UCSD-AML1 (cell line): ENCODE data around the gene BRICD5.

Experiments used
- DNase-seq: peaks from one replicate; lab custom pipeline; 2025; ENCODE audit not compliant: unreplicated experiment; lab: John Stamatoyannopoulos, UW

Gene BRICD5

DNA sequence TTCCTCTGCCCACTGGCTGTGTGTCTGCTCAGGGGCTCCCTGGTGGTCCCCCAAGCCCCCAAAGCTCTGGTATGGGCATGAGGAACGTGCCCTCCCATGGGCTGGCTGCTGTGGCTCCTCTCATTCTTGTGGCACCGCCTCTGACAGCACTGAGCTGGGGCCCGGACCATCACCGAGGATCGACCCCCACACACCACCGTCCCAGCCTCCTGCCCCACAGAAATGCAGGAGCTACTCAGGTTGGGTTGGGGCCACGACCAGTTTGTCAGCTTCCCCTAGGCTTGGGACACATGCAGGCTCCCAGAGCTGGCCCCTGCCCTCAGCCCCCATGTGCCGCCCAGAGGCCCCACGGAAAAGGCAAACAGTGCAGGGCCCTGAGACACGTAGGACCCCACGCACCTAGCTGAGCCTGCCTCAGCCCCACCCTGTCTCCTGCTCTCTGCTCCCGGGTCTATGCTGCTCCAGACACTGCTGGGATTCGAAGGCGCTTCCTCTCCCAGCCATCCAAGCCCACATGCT is 11.0 kb downstream of the BRICD5 start:
- DNase-seq: no peak

DNA sequence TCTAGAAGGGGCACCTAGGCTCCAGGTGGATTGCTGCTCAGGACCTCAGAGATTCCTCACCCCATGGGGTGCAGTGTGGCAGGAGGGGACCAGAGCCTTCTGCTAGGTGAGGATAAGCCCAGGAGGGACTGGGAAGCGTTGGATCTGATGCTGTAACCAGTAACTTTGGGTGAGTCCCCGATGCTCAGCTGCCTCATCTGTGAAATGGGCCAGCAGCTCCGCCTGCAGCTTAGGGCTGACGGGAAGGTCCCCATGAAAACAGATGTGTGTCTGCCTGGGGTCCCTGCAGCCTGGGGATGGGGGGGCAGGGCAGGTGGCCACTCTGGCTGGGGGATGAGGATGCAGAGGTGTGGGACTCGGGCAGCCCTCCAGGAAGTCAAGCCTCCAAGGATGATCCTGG is 11.6 kb downstream of the BRICD5 start:
- no peak for DNase-seq

- DNase-seq: no peak
Measured at GRCh38 chr16:2198283-2198682, 12.4 kb downstream of the BRICD5 start.

GRCh38 chr16:2197765-2198164 is 12.9 kb downstream of the BRICD5 start:
- DNase-seq: no peak

DNA sequence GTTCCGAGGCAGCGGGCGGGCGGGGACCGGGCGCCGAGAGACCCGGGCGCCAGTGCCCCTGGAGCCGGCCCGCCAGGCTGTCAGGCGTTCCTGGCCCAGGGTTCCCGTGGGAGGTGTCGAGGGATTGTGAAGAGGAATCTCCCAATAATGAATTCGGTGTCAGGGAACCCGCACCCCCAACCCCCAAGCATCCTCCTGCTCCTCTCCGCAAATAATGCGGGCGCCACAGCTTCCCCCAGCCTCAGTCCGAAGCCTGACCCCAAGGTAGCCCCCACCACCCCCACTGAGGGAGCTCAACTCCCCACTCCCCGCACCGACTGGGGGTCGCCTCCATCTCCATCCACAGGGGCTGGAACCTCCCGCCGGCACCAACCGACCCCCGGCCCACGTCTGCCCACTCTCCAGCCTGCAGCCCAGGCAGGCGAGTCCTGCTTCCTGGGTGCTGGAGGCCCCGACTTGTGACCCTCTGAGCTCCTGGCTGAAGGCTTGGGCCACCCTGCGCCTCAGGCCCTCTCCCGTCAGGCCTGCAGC is 13.6 kb downstream of the BRICD5 start:
- no peak for DNase-seq

GRCh38 chr16:2196162-2196980 is 14.3 kb downstream of the BRICD5 start, which contains the start of gene CASKIN1:
CASKIN1 (minus strand) TSS chr16:2196605; CDS start chr16:2196432, 173 bp downstream.
- peak; percentile 28 for DNase-seq

DNA sequence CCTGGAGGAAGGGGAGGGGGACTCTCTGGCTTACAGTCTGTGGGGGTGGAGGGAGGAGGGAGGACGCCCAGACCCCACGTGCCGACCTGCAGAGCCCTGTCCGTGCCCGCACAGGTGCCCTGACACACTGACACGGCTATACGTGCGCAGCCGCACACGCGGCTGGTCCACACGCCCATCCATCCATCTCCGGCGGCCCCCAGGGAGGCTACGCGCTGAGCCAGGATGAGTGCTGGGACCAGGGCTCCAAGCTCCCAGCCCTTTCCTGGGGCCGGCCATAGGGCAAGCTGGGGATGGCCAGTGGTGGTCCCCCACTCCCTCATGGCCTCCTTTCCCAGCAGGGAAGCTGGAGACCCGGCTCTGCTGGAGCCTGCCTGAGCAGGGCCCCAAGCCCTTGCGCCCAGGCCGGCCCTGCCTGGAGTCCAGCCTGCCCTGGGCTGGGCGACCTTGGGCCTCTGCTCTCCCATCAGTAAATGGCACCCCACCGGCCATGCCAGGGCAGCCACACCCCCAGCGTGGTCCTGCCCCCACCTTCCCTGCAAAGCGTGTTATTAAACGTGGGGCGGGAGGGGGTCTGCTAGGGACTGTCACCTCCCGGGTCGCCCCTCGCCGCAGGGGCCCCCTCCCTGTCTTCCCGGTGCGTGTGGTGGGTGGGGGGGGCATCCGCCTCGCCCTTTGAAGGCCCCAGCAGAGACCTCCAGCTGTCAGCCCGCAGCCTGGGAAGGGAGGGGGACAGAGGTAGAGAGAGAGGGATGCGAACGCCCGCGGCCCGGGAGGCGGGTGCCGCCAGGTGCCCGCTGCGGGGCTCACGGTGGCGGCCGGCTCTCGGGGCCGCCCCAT is 15.1 kb downstream of the BRICD5 start:
- DNase-seq: no peak

DNA sequence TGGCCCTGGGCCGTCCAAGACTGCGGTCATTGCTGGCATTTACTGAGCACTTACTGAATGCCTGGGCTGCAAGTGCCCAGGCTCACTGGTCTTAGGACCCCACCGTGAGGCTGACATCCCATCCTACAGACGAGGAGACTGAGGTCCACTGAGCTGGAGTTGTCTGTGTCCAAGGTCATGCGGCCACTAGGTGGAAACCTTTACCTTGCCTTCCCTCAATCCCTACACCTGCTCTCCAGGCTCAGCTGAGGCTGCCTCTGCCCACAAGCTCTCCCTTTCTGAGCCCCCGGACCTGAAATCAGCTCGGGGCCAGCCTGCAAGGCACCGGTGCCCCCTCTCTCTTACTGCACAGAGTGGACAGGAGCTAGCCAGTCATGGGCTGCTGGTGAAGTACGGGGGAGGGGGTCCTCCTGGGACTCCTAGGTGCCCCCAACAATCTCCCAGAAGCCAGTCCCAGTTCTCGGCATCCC is 15.8 kb downstream of the BRICD5 start:
- peak; percentile 31 for DNase-seq

DNA sequence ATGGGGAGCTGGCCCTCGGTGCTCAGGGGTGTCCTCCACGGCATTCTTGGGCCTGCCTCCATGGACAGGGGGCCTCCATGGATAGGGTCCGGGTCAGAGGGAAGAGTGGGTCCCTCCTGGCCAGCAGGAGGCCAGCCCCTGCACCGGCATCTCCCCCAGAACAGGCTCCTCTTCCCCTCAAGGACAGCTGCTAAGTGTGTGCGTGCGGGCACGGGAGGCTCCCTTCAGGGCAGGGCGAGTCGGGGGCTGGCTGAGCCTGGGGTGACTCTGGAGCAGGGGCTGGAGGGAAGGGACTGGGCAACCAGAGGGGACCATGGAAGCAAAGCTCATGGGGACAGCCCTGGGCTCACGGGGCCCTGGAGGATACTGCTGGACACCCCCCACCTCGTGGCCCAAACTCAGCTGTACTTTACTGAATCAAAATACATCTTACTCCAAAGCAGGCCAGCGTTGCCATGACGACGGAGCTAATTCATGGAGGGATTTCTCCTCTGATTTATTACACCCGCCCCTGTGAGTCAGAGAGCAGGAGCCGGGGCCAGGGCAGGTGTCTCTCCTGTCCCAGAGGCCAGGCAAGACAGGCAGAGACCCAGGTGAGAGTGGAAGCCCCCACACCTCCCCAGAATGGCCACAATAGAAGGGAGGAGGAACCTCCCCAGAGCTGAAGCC is 16.4 kb downstream of the BRICD5 start:
- DNase-seq: no peak

DNA sequence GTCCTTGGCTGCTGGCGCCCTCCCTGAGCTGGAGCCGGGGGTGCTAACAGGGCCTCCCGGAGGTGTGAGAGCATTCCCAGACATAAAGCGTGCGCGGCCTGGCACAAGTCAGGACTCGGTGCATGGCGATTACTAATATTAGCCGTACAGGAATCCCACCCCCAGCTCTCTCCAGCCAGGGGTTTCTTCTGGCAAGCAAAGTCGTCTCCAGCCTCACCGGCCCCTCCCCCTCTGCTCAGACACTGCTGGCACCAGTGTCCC is 19.3 kb downstream of the BRICD5 start:
- no peak for DNase-seq

DNA sequence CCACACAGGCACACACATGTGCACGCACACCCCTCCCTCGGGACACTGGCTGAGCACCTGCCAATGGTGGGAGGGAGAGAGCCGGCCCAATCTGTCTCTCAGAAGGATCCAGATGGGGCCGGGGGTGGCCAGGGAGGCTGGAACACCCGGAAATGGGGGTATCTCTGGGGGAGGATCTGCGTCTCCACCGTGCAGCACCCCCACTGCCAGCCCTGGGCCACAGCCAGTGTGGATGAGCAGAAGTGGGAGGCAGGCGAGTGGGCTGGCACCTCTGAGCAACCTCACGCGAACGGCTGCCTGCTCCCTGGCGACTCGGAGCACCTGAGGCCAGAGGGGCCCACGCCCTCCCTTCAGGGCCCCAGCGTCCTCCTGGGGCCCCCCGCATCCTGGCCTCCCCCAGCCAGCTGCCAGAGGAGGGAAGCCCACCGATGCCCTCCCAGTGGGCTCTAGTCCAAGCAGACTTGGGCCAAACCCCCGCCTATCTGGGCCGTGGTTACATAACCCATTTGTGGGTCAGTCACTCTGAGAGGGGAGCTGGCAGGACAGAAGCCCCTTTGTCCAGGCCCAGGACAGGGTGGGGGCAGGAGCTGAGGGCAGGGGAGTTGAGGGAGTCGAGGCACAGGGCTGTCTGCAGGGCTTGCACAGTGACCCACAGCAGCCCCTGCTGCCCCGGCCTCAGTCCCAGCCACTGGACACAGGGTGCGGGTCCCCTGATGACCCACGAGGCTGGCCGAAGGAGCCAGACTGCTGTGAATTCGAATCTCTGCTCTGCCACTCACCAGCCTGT is 19.8 kb downstream of the BRICD5 start:
- DNase-seq: no peak

DNA sequence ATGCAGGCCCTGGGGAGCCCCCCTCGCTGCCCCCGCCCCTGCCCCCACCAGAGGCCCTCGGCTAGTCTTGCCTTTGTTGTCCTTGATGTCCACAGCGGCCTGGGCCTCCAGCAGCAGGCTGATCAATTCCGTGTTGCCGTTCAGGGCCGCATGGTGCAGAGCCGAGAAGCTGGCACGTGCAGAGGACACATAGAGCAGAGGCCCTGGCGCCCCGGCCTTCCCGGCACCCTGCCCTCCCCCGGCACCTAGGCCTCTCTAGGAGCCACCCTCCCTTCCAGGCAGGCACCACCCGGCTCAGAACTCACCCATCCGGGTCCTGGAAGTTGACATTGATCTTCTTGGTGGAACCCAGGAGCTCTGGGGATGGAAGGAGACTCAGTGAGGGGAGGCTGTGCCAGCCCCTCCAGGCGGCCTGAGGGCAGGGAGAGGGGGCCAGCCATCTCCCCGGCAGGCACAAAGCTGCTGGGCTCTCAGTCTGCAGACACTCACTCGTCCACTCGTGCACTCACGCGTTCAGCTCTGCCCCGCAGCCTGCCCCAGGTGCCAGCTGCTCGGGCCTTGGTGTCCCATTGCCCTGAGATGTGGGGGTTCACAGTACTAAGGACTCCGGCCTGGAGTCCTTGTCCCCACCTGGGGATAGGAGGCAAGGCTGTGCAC is 20.5 kb downstream of the BRICD5 start:
- DNase-seq: no peak

GRCh38 chr16:2189252-2189893 is 21.3 kb downstream of the BRICD5 start:
- DNase-seq: no peak

DNA sequence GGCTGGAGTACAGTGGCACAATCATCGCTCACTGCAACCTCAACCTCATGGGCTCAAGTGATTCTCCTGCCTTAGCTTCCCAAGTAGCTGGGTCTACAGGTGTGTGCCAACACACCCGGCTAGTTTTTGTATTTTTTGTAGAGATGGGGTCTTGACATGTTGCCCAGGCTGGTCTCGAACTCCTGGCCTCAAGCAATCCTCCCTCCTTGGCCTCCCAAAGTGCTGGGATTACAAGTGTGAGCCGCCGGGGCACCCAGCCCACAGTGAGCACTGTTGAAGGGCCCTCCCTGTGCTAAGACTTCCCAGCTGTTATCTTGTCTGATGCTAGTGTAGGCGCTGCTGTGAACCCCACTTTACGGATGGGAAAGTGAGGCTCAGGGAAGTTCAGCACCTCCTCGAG is 22.3 kb downstream of the BRICD5 start:
- no peak for DNase-seq

DNA sequence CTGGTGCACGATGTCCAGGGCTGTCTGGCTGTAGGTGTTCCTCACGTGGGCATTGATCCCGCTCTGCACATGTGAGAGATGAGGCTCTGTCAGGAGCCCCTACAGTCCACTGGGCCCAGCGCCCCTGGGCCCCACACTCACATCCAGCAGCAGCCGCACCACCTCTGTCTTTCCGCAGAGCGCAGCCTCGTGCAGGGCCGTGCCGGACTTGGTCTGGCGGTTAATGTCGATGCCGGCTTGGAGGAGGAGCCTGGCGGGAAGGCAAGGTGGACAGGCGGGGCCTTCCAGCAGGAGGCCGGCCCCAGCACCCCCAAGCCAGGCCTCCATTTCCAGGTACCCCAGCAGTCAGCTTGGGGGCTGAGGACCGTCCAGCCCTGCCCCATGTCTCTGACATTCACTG is 23.5 kb downstream of the BRICD5 start:
- no peak for DNase-seq

DNA sequence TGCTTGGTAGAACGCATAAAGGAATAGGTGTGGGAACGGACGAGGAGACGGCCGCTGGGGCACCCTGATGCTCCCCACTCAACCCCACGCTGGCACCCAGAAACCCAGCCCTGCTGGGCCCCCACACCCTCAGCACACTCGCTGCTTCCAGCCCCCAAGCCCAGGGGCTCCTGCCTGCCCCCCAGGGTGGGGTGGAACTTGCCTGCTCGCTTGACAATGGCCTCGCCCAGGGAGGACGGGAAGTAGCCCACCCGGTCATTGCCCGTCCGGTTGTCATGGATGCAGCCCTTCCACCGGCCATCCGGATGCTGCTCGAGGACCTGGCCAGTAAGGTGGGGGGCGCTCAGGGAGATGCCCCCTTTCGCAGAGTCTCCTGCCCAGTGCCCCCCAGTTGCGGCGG is 24.2 kb downstream of the BRICD5 start:
- no peak for DNase-seq

DNA sequence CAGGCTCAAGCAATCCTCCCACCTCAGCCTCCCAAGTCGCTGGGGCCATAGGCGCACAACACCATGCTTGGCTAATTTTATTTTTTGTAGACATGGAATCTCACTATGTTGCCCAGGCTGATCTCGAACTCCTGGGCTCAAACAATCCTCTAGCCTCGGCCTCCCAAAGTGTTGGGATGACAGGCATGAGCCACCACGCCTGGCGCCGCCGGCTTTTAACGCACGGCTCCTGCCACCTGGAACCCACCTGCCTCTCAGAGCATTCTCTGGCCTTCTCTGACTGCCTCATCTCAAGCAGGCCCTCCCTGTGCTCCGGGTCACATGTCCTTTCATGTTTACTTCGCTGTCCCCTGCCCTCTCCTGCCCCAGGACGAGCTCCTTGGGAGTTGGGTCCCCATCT is 24.6 kb downstream of the BRICD5 start:
- no peak for DNase-seq

DNA sequence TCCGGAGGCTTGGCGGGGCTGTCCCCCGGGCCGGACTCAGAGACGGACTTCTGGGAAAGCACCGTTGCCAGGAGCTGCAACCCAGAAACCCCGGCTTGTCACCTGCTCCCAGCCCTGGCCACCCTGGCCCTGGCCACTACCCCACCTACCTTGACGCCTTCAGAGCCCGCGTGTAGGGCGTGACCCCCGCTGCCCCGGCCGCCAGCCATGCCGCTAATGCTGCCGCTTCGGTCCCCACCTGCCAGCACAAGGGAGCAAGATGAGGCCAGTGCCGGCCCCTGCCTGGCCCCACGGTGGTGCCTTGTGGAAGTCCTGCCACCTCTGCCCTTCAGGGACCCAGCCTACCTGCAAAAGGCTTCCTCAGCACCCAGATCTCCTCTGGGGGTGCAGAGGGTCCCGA is 25.7 kb downstream of the BRICD5 start:
- DNase-seq: no peak

- DNase-seq: no peak
Measured at GRCh38 chr16:2184346-2184745, 26.3 kb downstream of the BRICD5 start.

DNA sequence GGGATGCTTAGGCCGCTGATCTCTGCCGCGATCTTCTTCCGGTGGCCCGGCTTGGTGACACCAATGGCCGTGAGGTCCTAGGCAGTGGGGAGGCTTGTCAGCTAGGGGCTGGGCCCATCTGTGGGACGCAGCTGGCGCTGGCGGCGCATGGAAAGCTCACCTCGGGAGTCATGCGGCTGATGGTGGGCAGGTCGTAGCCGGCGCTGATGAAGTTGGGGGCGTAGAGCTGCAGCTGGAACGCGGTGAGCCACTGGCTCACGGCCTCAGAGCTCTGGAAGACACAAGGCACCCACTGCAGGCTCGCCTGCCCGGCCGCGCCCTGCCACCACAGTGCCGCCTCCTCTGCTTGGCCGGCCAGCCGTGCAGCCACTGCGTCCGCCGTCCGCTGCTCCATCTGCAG is 27.0 kb downstream of the BRICD5 start:
- no peak for DNase-seq
